ENCODE data around the gene SEMA4G.

The SEMA4G gene

DNA sequence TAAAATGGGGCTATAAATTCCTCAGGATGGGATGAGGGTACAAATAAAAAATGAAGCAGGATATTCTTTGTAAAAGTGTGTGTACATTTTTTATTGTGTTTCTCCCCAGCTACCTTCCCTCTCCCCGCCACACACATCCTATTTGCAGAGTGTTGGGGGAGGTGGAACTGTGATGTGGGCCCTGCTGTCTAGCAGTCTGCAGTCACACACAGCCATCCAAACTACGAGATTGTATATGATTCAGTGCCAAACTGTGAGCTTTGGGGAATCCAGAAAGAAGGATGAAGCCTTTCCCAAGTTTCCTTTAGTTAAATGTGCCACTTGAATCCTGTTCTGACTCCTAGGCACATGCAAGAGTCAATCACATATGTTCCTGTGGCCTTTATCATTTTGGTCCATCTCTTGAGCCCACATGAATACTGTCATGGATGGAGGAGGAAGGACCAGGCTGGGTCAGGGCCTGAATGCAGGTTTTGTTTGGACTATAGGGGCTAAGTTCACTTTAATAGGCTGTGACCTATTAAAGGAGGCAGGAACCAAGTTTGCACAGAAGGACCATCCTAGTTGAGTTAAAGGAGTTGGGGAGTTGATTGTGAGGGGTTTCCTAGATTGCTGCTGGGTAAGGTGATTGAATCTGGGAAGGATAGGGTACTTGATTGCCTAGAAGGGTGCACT is 1.1 kb upstream of the SEMA4G start:
- no peaks in the 10 kb centered on the region for H3K27me3 ChIP-seq (replicated peaks)
- no peak overlapping the region for H3K27ac ChIP-seq
- TF ChIP-seq, protein P1, sequence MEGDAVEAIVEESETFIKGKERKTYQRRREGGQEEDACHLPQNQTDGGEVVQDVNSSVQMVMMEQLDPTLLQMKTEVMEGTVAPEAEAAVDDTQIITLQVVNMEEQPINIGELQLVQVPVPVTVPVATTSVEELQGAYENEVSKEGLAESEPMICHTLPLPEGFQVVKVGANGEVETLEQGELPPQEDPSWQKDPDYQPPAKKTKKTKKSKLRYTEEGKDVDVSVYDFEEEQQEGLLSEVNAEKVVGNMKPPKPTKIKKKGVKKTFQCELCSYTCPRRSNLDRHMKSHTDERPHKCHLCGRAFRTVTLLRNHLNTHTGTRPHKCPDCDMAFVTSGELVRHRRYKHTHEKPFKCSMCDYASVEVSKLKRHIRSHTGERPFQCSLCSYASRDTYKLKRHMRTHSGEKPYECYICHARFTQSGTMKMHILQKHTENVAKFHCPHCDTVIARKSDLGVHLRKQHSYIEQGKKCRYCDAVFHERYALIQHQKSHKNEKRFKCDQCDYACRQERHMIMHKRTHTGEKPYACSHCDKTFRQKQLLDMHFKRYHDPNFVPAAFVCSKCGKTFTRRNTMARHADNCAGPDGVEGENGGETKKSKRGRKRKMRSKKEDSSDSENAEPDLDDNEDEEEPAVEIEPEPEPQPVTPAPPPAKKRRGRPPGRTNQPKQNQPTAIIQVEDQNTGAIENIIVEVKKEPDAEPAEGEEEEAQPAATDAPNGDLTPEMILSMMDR (IDR thresholded peaks at IDR 0.05; ENCODE audit: low read depth, low read length, missing control alignments), result no peak
- H3K4me3 ChIP-seq (ENCODE audit: low read depth, low read length), result no peak overlapping the region
- DNase-seq, result no peak
- H3K36me3 ChIP-seq (replicated peaks), result peaks cover 12% of the 10 kb centered on the region
- in situ Hi-C loops (cut with HindIII; ENCODE audit: low pct_ligation_motif_present, low sequenced_read_pairs), result no loop called here

DNA sequence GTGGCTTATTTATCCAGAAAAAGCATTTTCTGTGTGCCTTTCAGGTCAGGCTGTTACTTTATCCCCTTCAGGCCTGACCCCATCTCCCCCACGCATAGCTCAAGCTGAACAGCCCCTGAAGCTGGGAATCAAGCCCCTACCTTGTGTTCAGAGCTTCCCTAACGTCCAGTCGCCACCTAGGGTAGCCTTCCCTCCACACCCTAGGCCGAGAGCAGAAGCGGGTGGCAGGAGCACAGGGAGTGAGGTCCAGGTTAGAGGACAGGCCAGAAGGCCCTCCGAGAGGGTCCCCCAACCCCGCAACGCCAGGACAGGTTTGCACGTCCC is 479 bp upstream of the SEMA4G start:
- Histone ChIP-seq H3K36me3 (replicated peaks) (peaks cover 9% of the 10 kb centered on the region), H3K27me3 (replicated peaks) (no peaks in the 10 kb centered on the region), H3K27ac (no peak overlapping the region), H3K4me3 (ENCODE audit: low read depth, low read length) (peak overlapping the region; percentile 62)
- in situ Hi-C loops (cut with HindIII; ENCODE audit: low pct_ligation_motif_present, low sequenced_read_pairs), result no loop called here
- TF ChIP-seq, protein P1 (IDR thresholded peaks at IDR 0.05; ENCODE audit: low read depth, low read length, missing control alignments), result no peak
- DNase-seq, result no peak

DNA sequence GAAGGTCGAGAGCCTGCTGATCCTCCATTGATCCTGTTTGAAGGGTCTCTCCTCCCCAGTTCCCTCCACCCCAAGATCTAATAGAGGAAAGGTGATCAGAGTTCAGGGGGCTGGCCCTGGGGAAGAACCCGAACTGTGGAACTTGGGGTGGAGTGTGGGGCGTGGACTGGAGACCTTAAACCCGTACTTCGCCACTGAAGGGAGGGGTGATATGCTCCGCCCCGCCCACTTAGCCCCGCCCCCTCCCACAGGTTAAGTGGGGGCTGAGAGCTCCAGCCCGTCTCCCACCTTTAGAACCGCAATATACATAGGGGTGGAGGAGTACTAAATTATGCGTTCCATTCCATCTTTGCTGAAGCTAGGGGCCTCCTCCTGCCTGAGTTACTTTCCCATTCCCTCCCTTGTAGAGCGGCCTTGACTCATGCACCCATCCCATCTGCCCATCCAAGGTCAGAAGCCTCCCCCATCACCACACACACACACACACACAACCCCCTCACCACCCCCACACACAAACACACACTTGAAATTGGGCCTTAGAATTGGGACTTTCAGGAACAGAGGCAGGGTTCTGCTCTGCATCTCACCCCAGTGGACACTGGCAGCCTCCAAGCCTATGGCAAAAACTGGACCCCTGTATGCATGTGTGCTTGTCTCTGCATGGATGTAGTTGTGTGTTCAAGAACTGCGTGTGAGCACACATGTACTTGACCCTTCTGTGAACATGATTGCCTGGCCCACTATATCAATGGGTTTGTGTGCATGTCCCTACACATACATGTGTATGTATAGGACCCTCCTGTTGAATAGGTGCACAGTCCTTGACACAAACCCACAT is 991 bp downstream of the SEMA4G start:
- TF ChIP-seq, protein P1 (IDR thresholded peaks at IDR 0.05; ENCODE audit: low read depth, low read length, missing control alignments), result no peak
- in situ Hi-C loops (cut with HindIII; ENCODE audit: low pct_ligation_motif_present, low sequenced_read_pairs), result no loop called here
- no peak for DNase-seq
- Histone ChIP-seq H3K27me3 (replicated peaks) (no peaks in the 10 kb centered on the region), H3K27ac (no peak overlapping the region), H3K4me3 (ENCODE audit: low read depth, low read length) (peak overlapping the region; percentile 62), H3K36me3 (replicated peaks) (peaks cover 8% of the 10 kb centered on the region)

DNA sequence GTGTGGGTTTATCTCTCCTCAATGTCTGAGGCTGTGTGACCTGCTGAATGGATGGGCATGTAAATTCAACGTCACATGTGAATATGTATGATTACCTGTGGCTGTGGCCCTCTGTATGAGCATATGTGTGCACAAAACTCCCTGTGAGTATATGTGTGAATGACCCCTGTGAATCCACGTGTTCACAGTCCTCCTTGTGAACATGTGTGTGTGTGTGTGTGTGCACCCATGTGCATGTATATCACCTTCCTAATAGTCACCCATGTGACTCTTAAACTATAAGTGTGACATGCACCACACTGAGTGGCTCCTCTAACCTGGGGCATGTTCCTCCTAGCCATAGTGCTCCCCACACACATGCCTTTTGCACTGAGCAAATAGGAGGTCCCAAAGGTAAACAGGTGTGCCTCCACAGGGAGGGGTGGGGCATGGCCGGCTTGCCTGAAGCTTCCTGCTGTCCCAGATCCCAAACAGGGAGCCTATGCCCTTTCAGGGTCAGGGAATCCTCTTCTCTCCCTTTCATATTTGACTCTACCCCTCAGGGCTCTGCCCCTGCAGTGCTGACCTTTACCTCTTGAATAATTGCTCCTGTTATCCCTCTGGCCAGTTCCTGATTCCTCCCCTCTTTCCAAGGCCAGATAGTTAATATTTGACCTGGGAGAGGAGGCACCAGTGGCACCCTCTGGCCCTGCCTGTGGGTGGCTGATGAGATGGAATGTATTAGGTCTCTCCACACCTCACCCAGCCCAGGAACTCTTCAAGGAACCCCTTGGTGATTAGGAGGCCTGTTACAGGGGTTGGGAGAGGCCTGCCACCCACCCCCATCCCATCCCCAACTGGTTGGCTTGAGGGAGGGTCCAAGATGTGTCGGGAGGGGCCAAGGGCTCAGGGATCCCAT is 1.9 kb downstream of the SEMA4G start:
- in situ Hi-C loops (cut with HindIII; ENCODE audit: low pct_ligation_motif_present, low sequenced_read_pairs), result no loop called here
- DNase-seq, result no peak
- Histone ChIP-seq H3K27me3 (replicated peaks) (no peaks in the 10 kb centered on the region), H3K27ac (no peak overlapping the region), H3K4me3 (ENCODE audit: low read depth, low read length) (no peak overlapping the region), H3K36me3 (replicated peaks) (peaks cover 3% of the 10 kb centered on the region)
- TF ChIP-seq, protein P1 (IDR thresholded peaks at IDR 0.05; ENCODE audit: low read depth, low read length, missing control alignments), result no peak

DNA sequence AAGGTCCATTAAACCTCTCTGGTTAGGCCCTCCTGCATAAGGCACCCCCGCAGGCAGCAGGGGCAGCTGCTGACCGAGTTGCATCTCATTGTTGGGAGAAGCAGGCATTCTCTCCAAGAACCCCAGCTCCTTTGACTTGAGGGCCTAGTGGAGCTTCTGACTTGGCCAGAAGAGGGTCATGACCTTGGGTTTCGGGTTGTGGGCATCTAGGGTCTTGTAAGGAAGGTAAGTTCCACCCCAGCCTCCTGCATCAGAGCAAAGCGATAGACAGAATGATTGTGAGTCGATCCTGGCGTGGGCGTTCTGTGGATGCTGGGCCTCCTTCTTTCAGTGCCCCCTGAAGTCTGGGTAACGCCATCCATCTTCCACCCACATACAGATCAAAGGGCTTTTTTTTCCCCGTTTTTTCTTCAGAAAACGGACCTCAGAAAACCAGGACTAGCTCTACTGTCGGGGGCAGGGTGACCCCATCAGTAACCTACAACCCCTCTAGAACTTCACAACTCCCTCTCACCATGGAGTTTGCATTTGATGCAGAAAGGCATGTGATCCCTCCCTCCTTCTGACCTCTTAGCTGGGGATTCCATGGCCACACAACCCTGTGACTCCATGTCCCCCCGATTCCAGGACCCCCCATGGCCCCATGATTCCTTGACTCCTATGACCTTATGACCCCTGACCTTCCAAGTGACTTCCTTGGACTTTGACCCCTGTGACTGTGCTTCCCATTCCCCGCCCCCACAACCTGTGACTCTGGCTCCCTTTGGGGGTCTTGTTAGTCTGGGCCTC is 3.0 kb downstream of the SEMA4G start:
- H3K4me3 ChIP-seq (ENCODE audit: low read depth, low read length), result no peak overlapping the region
- in situ Hi-C loops (cut with HindIII; ENCODE audit: low pct_ligation_motif_present, low sequenced_read_pairs), result no loop called here
- H3K36me3 ChIP-seq (replicated peaks), result no peaks in the 10 kb centered on the region
- H3K27me3 ChIP-seq (replicated peaks), result no peaks in the 10 kb centered on the region
- no peak overlapping the region for H3K27ac ChIP-seq
- DNase-seq, result no peak
- TF ChIP-seq, protein P1 (IDR thresholded peaks at IDR 0.05; ENCODE audit: low read depth, low read length, missing control alignments), result no peak
